ENCODE results near the gene AQP1.

- TF ChIP-seq CTCF (conservative IDR thresholded peaks at IDR 0.05; ENCODE audit: low read depth, low read length), result no peak
- TF ChIP-seq EZH2phosphoT487 (IDR thresholded peaks at IDR 0.05; ENCODE audit: borderline replicate concordance, low read length), result no peak
- no peak for TF ChIP-seq EZH2 (IDR thresholded peaks at IDR 0.05; ENCODE audit: low read length, unreplicated experiment)
Measured at GRCh38 chr7:30912021-30912730, 523 bp downstream of the AQP1 start.

Data from PC-3 (cell line).